GM04504 (cell line): ENCODE measurements around the gene CAVIN2.
"Not testable (repeated sequence)": the region's sequence is repeated elsewhere in the genome, so short reads cannot be mapped to it uniquely, and the experiment has no call there.

Experiments used
- DNase-seq: peaks from one replicate; pipeline ENCODE4 v3.0.0-alpha.2; 2012; ENCODE audit warnings: low read depth

Gene CAVIN2

GRCh38 chr2:191799526-191799925, 47.4 kb downstream of the CAVIN2 start:
- DNase-seq = no peak

- DNase-seq = no peak
These were observed 48.7 kb downstream of the CAVIN2 start for GRCh38 chr2:191797942-191798876.

DNA sequence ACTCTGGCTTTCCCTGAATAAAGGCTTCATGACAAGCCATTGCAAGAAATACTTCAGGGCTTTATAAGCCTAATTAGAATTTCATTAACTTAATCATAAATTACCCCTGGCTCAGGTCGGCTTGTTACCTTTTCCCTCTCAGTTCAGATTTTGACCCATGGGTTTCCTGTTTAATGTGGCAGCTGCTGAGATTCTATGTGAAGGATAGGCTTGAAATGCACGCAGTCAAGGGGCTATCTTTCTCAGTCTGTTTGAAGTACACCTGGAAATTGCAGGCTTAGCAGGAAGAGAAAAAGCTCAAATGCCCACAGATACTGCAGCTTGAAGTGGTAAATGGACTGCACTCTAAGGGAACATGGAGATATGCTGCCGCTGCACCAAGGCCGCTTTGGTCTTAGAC, 49.4 kb downstream of the CAVIN2 start:
- DNase-seq = no peak

GRCh38 chr2:191795715-191796114, 51.2 kb downstream of the CAVIN2 start:
- DNase-seq = no peak

- DNase-seq = no peak
These were observed 54.8 kb downstream of the CAVIN2 start for GRCh38 chr2:191791953-191792560.

DNA sequence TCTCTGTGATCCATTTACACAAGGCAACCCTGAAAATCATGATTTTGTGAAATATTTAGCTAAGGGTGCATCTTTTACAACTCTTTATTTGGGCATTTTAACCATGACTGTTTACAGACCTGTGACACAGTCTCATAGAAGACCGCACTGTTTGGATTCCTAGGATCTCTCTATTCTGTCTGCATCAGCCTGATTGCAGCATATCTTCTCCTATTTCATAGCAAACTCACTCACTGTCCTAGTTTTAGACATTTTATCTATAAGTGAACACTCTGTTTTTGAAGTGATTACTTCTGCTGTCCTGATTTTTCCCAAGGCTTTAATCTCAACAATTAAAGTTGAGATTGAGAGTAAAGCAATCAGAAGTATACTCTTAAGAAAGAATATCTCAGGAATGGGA, 56.2 kb downstream of the CAVIN2 start:
- no peak for DNase-seq

DNA sequence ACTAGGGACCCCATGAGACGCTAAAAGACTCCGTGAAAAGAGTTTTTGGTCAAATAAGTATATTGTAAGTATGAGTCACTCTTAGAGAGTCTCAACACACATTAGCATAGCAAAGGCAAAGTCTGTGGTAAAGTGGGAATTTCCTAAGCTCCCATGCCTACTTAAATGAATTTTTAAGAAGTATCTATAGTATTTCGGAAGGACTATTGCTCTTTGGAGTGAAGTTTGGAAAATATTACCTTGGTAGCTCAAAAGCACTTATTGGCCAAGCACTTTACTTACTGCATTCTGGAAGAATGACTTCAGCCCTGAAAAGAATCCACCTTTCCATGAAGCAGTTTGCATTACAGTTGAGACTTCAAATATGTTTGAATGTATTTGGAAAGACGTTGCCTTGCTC, 57.1 kb downstream of the CAVIN2 start:
- DNase-seq = no peak

DNA sequence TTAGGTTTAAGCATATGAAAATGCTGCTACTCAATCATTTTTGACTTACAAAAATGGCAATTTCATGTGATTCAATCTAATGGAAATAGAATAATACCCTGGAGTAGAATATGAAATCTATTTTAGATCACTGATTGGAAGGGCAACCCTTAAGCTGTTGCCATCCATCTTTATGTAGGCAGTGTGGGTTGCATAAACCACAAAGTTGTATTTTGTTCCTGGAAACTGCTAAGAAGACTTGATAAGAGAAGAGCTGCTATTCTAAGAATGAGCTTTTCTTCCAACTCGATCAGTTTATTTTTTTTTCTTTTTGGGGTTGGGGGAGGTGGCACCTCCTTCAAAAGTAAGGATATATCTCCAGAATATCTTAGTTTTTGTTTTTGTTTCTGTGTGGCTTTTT, 60.2 kb downstream of the CAVIN2 start:
- DNase-seq = no peak

- not testable (repeated sequence) for DNase-seq
These were observed 61.2 kb downstream of the CAVIN2 start for GRCh38 chr2:191785651-191786050.
